HEK293T (cell line): ENCODE data around the gene NAA20.

ENCODE experiments used
- CTCF ChIA-PET: fragments of 350-600 bp; formaldehyde crosslinking; extraction: SDS; loops from one replicate; lab custom pipeline; 2021; ENCODE audit warnings: antibody characterized with exemption, inconsistent platforms; lab: Yijun Ruan, JAX
- POLR2A ChIA-PET: fragments of 350-600 bp; formaldehyde crosslinking; extraction: SDS; loops from one replicate; lab custom pipeline; 2020; ENCODE audit warnings: antibody characterized with exemption, inconsistent platforms; lab: Yijun Ruan, JAX
- DNase-seq: peaks from one replicate; pipeline ENCODE4 v3.0.0; 2012; ENCODE audit warnings: mixed read lengths; ENCODE audit errors: extremely low spot score
- ARNT ChIP-seq: fragments of 450-650 bp; IDR thresholded peaks from 2 replicates; pipeline ENCODE4 v1.6.1; 2017; ENCODE audit warnings: mild to moderate bottlenecking
- BHLHE40 ChIP-seq: fragments of 450-650 bp; IDR thresholded peaks from 2 replicates; pipeline ENCODE4 v1.6.1; 2016; ENCODE audit warnings: mild to moderate bottlenecking, moderate library complexity, borderline replicate concordance
- CTBP1 ChIP-seq: fragments of 450-650 bp; IDR thresholded peaks from 2 replicates; pipeline ENCODE4 v1.6.1; 2016; ENCODE audit warnings: borderline replicate concordance
- ELF4 ChIP-seq: fragments of 450-650 bp; IDR thresholded peaks from 2 replicates; pipeline ENCODE4 v1.6.1; 2017; ENCODE audit warnings: antibody characterized with exemption
- FOXA1 ChIP-seq: fragments of 450-650 bp; IDR thresholded peaks from 2 replicates; pipeline ENCODE4 v1.6.1; 2016; ENCODE audit warnings: mild to moderate bottlenecking
- FOXK2 ChIP-seq: fragments of 450-650 bp; IDR thresholded peaks from 2 replicates; pipeline ENCODE4 v1.6.1; 2016; ENCODE audit warnings: mild to moderate bottlenecking
- FOXM1 ChIP-seq: fragments of 450-650 bp; IDR thresholded peaks from 2 replicates; pipeline ENCODE4 v1.6.1; 2017; ENCODE audit warnings: mild to moderate bottlenecking, borderline replicate concordance
- HDGF ChIP-seq: fragments of 450-650 bp; IDR thresholded peaks from 2 replicates; pipeline ENCODE4 v1.6.1; 2017; ENCODE audit warnings: antibody characterized with exemption, borderline replicate concordance
- L3MBTL2 ChIP-seq: fragments of 450-650 bp; conservative IDR thresholded peaks from 2 replicates; pipeline ENCODE4 v1.6.1; 2016; ENCODE audit warnings: mild to moderate bottlenecking
- LEF1 ChIP-seq: fragments of 450-650 bp; IDR thresholded peaks from 2 replicates; pipeline ENCODE4 v1.6.1; 2017; ENCODE audit warnings: mild to moderate bottlenecking, borderline replicate concordance
- NFRKB ChIP-seq: fragments of 450-650 bp; IDR thresholded peaks from 2 replicates; pipeline ENCODE4 v1.6.1; 2016; ENCODE audit warnings: mild to moderate bottlenecking, moderate library complexity
- SP1 ChIP-seq: fragments of 450-650 bp; IDR thresholded peaks from 2 replicates; pipeline ENCODE4 v1.6.1; 2017
- SUZ12 ChIP-seq: fragments of 450-650 bp; IDR thresholded peaks from 2 replicates; pipeline ENCODE4 v1.6.1; 2016; ENCODE audit warnings: mild to moderate bottlenecking
- TARDBP ChIP-seq: fragments of 450-650 bp; IDR thresholded peaks from 2 replicates; pipeline ENCODE4 v1.6.1; 2016
- ZNF384 ChIP-seq: fragments of 450-650 bp; IDR thresholded peaks from 2 replicates; pipeline ENCODE4 v1.6.1; 2016
- TF ChIP-seq, protein P1 (sequence below): fragments of 450-650 bp; IDR thresholded peaks from 2 replicates; pipeline ENCODE4 v1.6.1; 2016

The NAA20 gene

DNA sequence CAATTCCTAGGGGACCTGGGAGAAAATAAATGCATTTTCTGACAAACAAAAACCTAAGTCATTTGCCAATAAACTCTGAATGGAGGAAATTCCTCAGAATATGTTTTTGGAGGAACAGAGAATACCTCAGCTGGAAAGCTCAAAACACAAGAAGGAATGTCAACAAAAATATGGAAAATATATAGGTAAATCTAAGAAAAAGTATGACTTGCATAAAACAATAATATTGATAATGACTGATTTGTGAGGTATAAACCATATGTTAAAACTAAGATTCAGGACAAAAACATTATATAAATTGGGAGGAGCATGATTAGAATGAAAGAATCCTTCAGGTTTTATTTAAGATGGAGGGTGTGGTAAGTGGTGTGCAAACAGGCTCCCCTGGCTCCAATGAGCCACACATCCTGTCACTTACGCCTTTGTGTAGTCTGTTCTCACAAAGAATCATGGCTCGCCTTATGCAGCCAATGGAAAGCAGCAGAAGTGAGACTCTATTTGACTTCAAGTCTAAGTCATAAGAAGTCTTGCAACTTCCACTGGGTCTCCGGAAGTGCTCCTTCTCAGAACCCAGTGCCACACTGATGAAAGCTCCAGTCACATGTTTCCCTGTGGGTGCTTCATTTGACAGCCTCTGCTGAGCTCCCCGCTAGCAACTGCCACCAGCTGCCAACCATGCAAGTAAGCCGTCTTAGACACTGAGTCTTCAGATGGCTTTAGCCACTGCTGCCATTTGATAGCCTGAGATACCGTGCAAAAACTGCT is 43.3 kb downstream of the NAA20 start:
- CTCF ChIA-PET: no interaction called here
- DNase-seq: no peak
- TF ChIP-seq SP1 (no peak), BHLHE40 (no peak), SUZ12 (no peak), LEF1 (no peak), ARNT (no peak), CTBP1 (no peak)

DNA sequence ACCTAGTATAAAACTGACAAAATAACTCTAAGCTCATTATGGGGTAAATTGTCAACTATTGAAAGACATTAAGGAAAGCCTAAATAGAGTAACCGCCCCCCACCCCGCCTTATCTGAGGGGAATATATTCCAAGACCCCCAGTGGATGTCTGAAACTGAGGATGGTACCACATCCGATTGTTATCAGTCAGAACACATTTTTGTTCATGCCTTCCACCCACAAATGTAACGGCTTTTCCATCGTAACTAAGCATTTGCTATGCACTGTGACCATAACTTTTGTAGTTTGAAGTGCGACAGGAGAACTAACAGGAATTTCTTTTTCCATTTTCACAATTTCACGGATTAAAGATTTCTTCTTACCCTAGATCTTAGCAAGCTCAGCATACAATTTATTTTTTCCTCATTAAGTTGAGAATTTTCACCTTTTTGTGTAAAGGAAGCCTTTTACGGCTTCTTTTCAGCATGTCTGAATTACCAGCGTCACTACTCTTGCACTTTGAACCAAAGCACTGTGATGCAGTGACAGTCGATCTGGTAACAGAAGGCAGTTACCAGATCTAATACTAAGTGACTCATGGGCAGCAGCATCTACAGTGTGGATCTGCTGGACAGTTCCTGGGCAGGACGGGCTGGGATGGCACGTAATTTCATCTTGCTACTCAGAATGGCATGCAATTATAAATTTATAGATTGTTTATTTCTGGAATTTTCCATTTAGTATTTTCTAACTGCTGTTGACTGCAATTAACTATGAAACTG is 47.0 kb downstream of the NAA20 start:
- ChIA-PET POLR2A (interaction anchor here (0.9 kb wide), 1 partner anchor 12 kb away, joined by 4 read pairs; the partner anchor contains the start of genes CFAP61 and CRNKL1), CTCF (no interaction called here)
- TF ChIP-seq BHLHE40 (no peak), LEF1 (no peak), L3MBTL2 (no peak), TARDBP (no peak), SUZ12 (no peak), CTBP1 (no peak), SP1 (no peak), ARNT (no peak), ZNF384 (no peak), HDGF (no peak), NFRKB (no peak), FOXM1 (no peak), FOXA1 (no peak), FOXK2 (no peak)
- TF ChIP-seq, protein P1, sequence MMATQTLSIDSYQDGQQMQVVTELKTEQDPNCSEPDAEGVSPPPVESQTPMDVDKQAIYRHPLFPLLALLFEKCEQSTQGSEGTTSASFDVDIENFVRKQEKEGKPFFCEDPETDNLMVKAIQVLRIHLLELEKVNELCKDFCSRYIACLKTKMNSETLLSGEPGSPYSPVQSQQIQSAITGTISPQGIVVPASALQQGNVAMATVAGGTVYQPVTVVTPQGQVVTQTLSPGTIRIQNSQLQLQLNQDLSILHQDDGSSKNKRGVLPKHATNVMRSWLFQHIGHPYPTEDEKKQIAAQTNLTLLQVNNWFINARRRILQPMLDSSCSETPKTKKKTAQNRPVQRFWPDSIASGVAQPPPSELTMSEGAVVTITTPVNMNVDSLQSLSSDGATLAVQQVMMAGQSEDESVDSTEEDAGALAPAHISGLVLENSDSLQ: no peak
- DNase-seq: no peak

More for the DNA sequence above, 43.3 kb downstream of the NAA20 start:
- POLR2A ChIA-PET: no interaction called here

DNA sequence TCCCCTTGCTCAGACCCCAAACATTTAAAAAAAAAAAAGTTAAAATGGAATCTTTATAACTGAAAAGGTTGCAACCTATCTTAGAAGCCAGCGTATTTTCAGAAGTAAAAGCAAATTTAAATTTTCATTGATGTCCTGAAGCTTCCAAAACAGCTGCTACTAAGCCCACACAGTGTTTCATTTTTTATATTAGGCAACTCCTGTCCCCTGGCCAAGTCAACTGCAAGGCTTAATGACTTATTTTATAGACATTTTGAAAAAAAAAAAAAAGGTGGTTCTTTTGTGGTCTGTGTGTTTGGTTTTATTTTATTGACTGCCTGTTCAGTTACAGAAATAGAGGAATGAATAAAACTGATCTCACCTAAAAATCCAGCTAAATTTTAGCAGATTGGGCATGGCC is 48.2 kb downstream of the NAA20 start:
- no peak for DNase-seq
- TF ChIP-seq, protein P1: no peak
- no peak for TF ChIP-seq ARNT
- TF ChIP-seq SP1: no peak
- TF ChIP-seq FOXM1: no peak
- TF ChIP-seq LEF1: no peak
- no peak for TF ChIP-seq ZNF384
- POLR2A ChIA-PET: no interaction called here
- CTCF ChIA-PET: no interaction called here

DNA sequence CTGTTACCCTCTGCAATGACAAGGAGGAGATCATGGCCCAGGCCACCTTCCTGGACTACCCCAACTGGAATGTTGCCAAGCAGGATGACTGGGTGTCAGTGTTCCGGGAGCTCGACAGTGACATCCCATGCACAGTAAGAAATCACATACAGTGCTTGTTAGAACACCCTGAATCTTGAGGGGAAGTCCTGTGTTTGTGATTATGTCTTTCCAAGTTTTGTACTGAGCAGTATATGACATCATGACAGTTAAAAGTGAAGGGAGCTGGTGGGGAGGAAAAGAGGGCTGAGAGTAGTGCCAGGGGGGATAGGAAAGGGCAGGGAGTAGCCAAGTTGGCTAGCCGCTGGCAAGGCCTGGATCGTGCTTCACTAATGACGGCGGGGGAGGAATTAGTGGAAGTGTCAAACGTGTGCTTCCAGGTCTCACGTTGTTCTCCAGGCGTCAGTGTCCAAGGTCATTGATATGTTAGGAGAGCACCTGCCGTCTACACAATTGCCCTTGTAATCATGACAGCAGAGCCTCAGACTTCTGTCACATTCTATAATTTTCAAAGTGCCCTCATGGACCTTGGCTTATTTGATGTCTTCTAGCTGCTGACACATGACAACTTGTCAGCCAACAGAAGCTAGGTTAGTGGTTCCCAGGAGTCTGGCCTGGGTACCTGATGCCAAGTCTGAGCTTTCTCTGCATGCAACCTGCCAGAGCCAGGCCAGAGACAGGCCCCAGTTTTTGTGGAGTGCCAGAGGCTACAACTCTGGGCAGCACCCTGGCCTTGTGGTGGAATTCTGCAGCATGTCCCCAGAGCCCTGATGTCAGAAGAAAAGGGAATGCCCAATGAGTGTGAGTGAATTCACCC is 53.9 kb downstream of the NAA20 start:
- TF ChIP-seq, protein P1: no peak
- TF ChIP-seq CTBP1: no peak
- TF ChIP-seq ARNT: no peak
- TF ChIP-seq ELF4: no peak
- TF ChIP-seq LEF1: no peak
- no peak for TF ChIP-seq BHLHE40
- no peak for DNase-seq
- ChIA-PET POLR2A (no interaction called here), CTCF (no interaction called here)

DNA sequence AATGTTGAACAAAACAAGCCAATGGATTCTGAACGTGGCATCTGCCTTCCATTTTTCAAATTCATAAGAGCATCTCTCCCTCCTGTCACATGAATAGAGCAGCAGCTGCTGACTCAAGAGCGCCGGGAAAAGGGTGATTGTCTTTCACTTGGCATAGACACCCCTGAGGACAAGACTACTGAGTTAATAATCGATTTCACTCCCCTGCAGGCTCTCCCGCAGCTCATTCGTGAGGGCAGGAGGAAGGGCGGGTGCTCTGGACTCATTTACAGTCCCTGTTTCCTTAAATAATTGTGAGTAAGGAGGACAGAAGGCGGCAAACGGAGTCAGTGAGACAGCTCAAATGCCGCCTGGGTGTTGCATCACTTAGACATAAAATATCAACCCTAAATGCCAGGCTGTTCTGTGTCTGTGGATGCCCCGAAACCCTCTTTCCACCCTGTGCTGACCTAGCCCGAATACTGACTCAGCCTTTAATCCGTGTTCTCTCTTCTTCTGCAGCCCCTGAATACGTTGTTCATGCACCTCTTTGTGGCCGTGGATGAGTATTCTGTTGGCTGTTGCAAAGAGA is 56.7 kb downstream of the NAA20 start:
- no peak for DNase-seq
- TF ChIP-seq FOXM1 (no peak), CTBP1 (no peak), FOXA1 (no peak), HDGF (no peak), ARNT (no peak), SUZ12 (no peak), L3MBTL2 (no peak), LEF1 (no peak), BHLHE40 (no peak), ZNF384 (no peak), FOXK2 (no peak), SP1 (no peak), NFRKB (no peak), ELF4 (no peak), TARDBP (no peak)
- TF ChIP-seq, protein P1: no peak
- ChIA-PET CTCF (no interaction called here), POLR2A (no interaction called here)
